K562 (cell line): ENCODE data around the gene GPX5. TPM values are rescaled to one million over a fixed set of nuclear protein-coding genes. Genes with fewer than 3 reads are reported as not detected.

Experiments
- ATAC-seq: fragments of 200-7000 bp; cut with Tn5 transposase; 3 replicates; pipeline ENCODE4 v1.9.1; 2020; ENCODE audit warnings: moderate library complexity
- BruUV-seq: library from RNA; stranded (reverse); fragments of 400-500 nt; replicated peaks from 2 replicates; lab custom pipeline; 2021; lab: Mats Ljungman, UMichigan
- CTCF ChIA-PET: fragments of 300-600 bp; formaldehyde crosslinking; extraction: SDS; loops from one replicate; lab custom pipeline; 2021; ENCODE audit warnings: low intra/inter-chr PET ratio; lab: Yijun Ruan, JAX
- POLR2A ChIA-PET: fragments of 300-600, 350-650 bp; sonication (Branson Sonifier 250); formaldehyde crosslinking; extraction: SDS; loops from one replicate; lab custom pipeline; 2021; ENCODE audit warnings: antibody characterized with exemption, inconsistent platforms; lab: Yijun Ruan, JAX
- DNase-seq, 4 experiments: peaks; one replicate each; pipeline versions ENCODE4 v3.0.0 to v3.0.0-alpha.2; 2011 to 2018; ENCODE audit warnings: low spot score in 3 of 4, mixed read lengths in 3 of 4; ENCODE audit errors: extremely low read depth in 1 of 4
- FAIRE-seq: peaks from 2 replicates; lab custom pipeline; 2011; peaks lifted over from hg19 to GRCh38; lab: Jason Lieb, UNC
- H2AFZ ChIP-seq: 2 replicates; pipeline ENCODE4 v1.6.0; 2011; ENCODE audit warnings: low read depth, low read length, control low read depth, inconsistent platforms
- H3K27ac ChIP-seq: fragments of 200-600 bp; 3 replicates; pipeline ENCODE4 v1.8.0; 2011; ENCODE audit warnings: low read depth, mild to moderate bottlenecking, control low read depth, inconsistent platforms, low read length, moderate library complexity, mixed read lengths; ENCODE audit errors: extremely low read depth
- H3K27me3 ChIP-seq, 2 experiments: fragments of 300-600 bp in 1 of 2; 2 replicates in 1 of 2; 3 replicates in 1 of 2; pipeline versions ENCODE4 v1.6.0 to v1.8.0; 2011; ENCODE audit warnings: inconsistent platforms in 2 of 2, low read length in 2 of 2, mild to moderate bottlenecking in 1 of 2, mixed read lengths in 1 of 2, moderate library complexity in 1 of 2; ENCODE audit not compliant: control insufficient read depth in 2 of 2, insufficient read depth in 2 of 2
- H3K36me3 ChIP-seq: fragments of 300-600 bp; 3 replicates; pipeline ENCODE4 v1.8.0; 2011; ENCODE audit warnings: mild to moderate bottlenecking, low read length, inconsistent platforms; ENCODE audit not compliant: control insufficient read depth, insufficient read depth
- H3K4me1 ChIP-seq, 2 experiments: fragments of 200-600 bp in 1 of 2; replicated peaks in 1 of 2; 2 replicates in 1 of 2; 3 replicates in 1 of 2; pipeline versions ENCODE4 v1.5.1 to v1.8.0; 2011; ENCODE audit warnings: inconsistent platforms in 2 of 2, low read length in 2 of 2, mild to moderate bottlenecking in 1 of 2, mixed read lengths in 1 of 2, moderate library complexity in 1 of 2; ENCODE audit not compliant: control insufficient read depth in 2 of 2, insufficient read depth in 2 of 2
- H3K4me2 ChIP-seq: 2 replicates; pipeline ENCODE4 v1.6.1; 2011; ENCODE audit warnings: low read length, control low read depth, inconsistent platforms, mixed read lengths; ENCODE audit not compliant: insufficient read depth
- H3K4me3 ChIP-seq: fragments of 200-600 bp; sonication (generic), shearing (Covaris generic); 2 replicates; pipeline ENCODE4 v1.5.1; 2016; ENCODE audit warnings: control low read depth, inconsistent platforms
- H3K79me2 ChIP-seq: fragments of 200-600 bp; 3 replicates; pipeline ENCODE4 v1.8.0; 2011; ENCODE audit warnings: low read length, inconsistent platforms; ENCODE audit not compliant: control insufficient read depth, insufficient read depth
- H3K9ac ChIP-seq, 2 experiments: 2 replicates each; pipeline versions ENCODE4 v1.6.0 to v1.6.1; 2011; ENCODE audit warnings: low read depth in 2 of 2, low read length in 2 of 2, control low read depth in 1 of 2, inconsistent platforms in 1 of 2, mild to moderate bottlenecking in 1 of 2, mixed read lengths in 1 of 2; ENCODE audit not compliant: insufficient read depth in 1 of 2
- H3K9me1 ChIP-seq: one replicate; pipeline ENCODE4 v1.6.0; 2011; ENCODE audit warnings: inconsistent platforms, mild to moderate bottlenecking, low read length, moderate library complexity; ENCODE audit not compliant: control insufficient read depth, insufficient read depth
- H3K9me3 ChIP-seq: replicated peaks from 2 replicates; pipeline ENCODE4 v1.5.1; 2011; ENCODE audit warnings: low read depth, low read length, inconsistent platforms; ENCODE audit not compliant: control insufficient read depth, insufficient read depth
- H4K20me1 ChIP-seq: replicated peaks from 2 replicates; pipeline ENCODE4 v1.6.1; 2011; ENCODE audit warnings: low read length, inconsistent platforms, mixed read lengths; ENCODE audit not compliant: control insufficient read depth, insufficient read depth
- GATAD2B ChIP-seq: fragments of 450-650 bp; IDR thresholded peaks from 2 replicates; pipeline ENCODE4 v1.6.1; 2017; ENCODE audit warnings: mild to moderate bottlenecking, borderline replicate concordance
- HDAC3 ChIP-seq: fragments of 450-650 bp; IDR thresholded peaks from 2 replicates; pipeline ENCODE4 v1.6.1; 2018; ENCODE audit warnings: borderline replicate concordance, mild to moderate bottlenecking, moderate library complexity; ENCODE audit not compliant: partially characterized antibody
- IRF9 ChIP-seq: fragments of 450-650 bp; IDR thresholded peaks from 2 replicates; pipeline ENCODE4 v1.6.1; 2016; ENCODE audit warnings: missing biosample characterization, missing genetic modification characterization
- NFATC3 ChIP-seq: fragments of 450-650 bp; IDR thresholded peaks from 2 replicates; pipeline ENCODE4 v1.6.1; 2017; ENCODE audit warnings: mild to moderate bottlenecking
- RAD21 ChIP-seq, 2 experiments: fragments of 250-450 bp in 1 of 2; fragments of 450-650 bp in 1 of 2; sonication (Bioruptor Pico) in 1 of 2; formaldehyde crosslinking in 1 of 2; IDR thresholded peaks in 1 of 2; conservative IDR thresholded peaks in 1 of 2; 2 replicates each; pipeline versions ENCODE4 v1.4.0 to v1.8.0; 2020 to 2022; ENCODE audit warnings: mild to moderate bottlenecking in 2 of 2, moderate library complexity in 1 of 2
- RCOR1 ChIP-seq, 2 experiments: IDR thresholded peaks; 2 replicates each; pipeline ENCODE4 v1.6.1; 2012; ENCODE audit warnings: low read depth in 2 of 2, low read length in 2 of 2, borderline replicate concordance in 1 of 2, improper control_type of control experiment in 1 of 2
- ZKSCAN8 ChIP-seq: fragments of 200-800 bp; sonication (Bioruptor generic); IDR thresholded peaks from 2 replicates; pipeline ENCODE4 v1.6.1; 2016; ENCODE audit warnings: missing genetic modification characterization, missing compliant biosample characterization
- ZNF23 ChIP-seq: fragments of 250-450 bp; sonication (Bioruptor Pico); IDR thresholded peaks from 2 replicates; pipeline ENCODE4 v1.4.0; 2020; ENCODE audit warnings: mild to moderate bottlenecking
- ZNF589 ChIP-seq: fragments of 200-800 bp; sonication (Bioruptor generic); IDR thresholded peaks from 2 replicates; pipeline ENCODE4 v1.6.1; 2016; ENCODE audit warnings: low read depth, missing genetic modification characterization, missing compliant biosample characterization
- WGBS: fragments of 100-300 bp; shearing (Covaris generic); methylation state at CpG from one replicate; pipeline ENCODE4 v1.1.6; 2016; ENCODE audit warnings: low coverage, mixed read lengths; ENCODE audit not compliant: insufficient coverage; ENCODE audit errors: missing lambda C conversion rate; 5-methylcytosine and 5-hydroxymethylcytosine counted together
- in situ Hi-C: fragments of 300-500 bp; cut with MboI; formaldehyde crosslinking; loops from 4 replicates; pipeline ENCODE4 v1.15.0; 2018; ENCODE audit warnings: inconsistent platforms, mixed read lengths
- intact Hi-C: fragments of 100-400 bp; cut with micrococcal nuclease; formaldehyde crosslinking; loops from 2 replicates; pipeline ENCODE4 v1.14.2; 2022
- polyA plus RNA-seq, 8 experiments: library from polyadenylated mRNA; depleted of rRNA in 4 of 8; stranded (reverse) in 5 of 8; unstranded in 3 of 8; fragments of >200 nt; fragmentation: Nextera tagmentation in 2 of 8; fragmentation: Illumina TruSeq in 1 of 8; extraction: Ambion mirVana in 2 of 8; extraction: Trizol in 1 of 8; gene quantifications; 2 replicates each; pipeline versions ENCODE4 v1.2.1 to v1.2.3, GENCODE V29; 2011 to 2014; ENCODE audit warnings: inconsistent platforms in 1 of 8, missing spikeins in 1 of 8
- total RNA-seq, 7 experiments: library from RNA; depleted of rRNA in 6 of 7; stranded (reverse); fragments of >200 nt in 6 of 7; fragmentation: Illumina TruSeq in 2 of 7; extraction: Trizol in 2 of 7; gene quantifications; 2 replicates each; pipeline versions ENCODE4 v1.2.1 to v1.2.3, GENCODE V29; 2011 to 2021; ENCODE audit warnings: low replicate concordance in 1 of 7
- TF ChIP-seq, protein P1 (sequence below): IDR thresholded peaks from 2 replicates; pipeline ENCODE4 v1.6.1; 2011; ENCODE audit warnings: borderline replicate concordance, low read depth, mild to moderate bottlenecking, moderate library complexity, low read length; ENCODE audit not compliant: insufficient read depth, poor library complexity, severe bottlenecking

GPX5 gene
- total and polyA plus RNA-seq, 9 of the 15 experiments (the other 6 are each of a cell fraction or from before 2014, with no cell fraction given): 0.07 to 0.18 (median 0.15) TPM; not detected in 6

- TF ChIP-seq RAD21 (CRISPR knock-in tag; conservative IDR thresholded peaks at IDR 0.05 in 1 of 2, IDR thresholded peaks at IDR 0.05 in 1 of 2): 0 out of 4 replicates have a peak, but pooled peaks of 1 of the 2 experiments have one; percentile 3
- TF ChIP-seq NFATC3: no peak
- H4K20me1 ChIP-seq: no peaks in the 10 kb centered on the region
- no peak for DNase-seq
- ChIA-PET CTCF (interaction anchor here (1.0 kb wide), 1 partner anchor 50 kb away, joined by 5 read pairs; no protein-coding TSS in a partner anchor), POLR2A (interaction anchor here (0.6 to 1.0 kb wide), 3 partner anchors 12 to 192 kb away, joined by 3 to 4 read pairs (median 3); no protein-coding TSS in a partner anchor)
- no peaks in the 10 kb centered on the region for H3K9me3 ChIP-seq
- no peaks in the 10 kb centered on the region for H3K79me2 ChIP-seq
- intact Hi-C loops (loop anchor here (1.0 kb wide), 2 partner anchors 52 to 154 kb away; no protein-coding TSS in a partner anchor), in situ Hi-C loops (no loop called here)
- no peak overlapping the region for H3K4me3 ChIP-seq
- no peak for ATAC-seq
- H3K9ac ChIP-seq: no peak overlapping the region
- no peak overlapping the region for H3K27ac ChIP-seq
- WGBS: 22% methylated on average over 1 of the region's 1 CpG
- no peak overlapping the region for H2AFZ ChIP-seq
- no peaks in the 10 kb centered on the region for H3K36me3 ChIP-seq
- peaks cover under 1 to 12% of the 10 kb centered on the region in 2 experiments; a peak in 4 of 5 replicates for H3K4me1 ChIP-seq
- no peaks in the 10 kb centered on the region for H3K9me1 ChIP-seq
- no peaks in the 10 kb centered on the region for H3K27me3 ChIP-seq
- BruUV-seq: no TSS peak
- no peak overlapping the region for H3K4me2 ChIP-seq
- no peak for FAIRE-seq
These were observed 5.1 kb downstream of the GPX5 start for GRCh38 chr6:28530777-28531176.

GRCh38 chr6:28531479-28532128 is 5.9 kb downstream of the GPX5 start:
- CTCF ChIA-PET: interaction anchor here (0.6 to 1.0 kb wide), 2 partner anchors 47 to 49 kb away, joined by 4 to 5 read pairs; no protein-coding TSS in a partner anchor
- intact Hi-C loops: loop anchor here (1.0 kb wide), 2 partner anchors 51 to 153 kb away; no protein-coding TSS in a partner anchor
- WGBS: 18% methylated on average over 7 of the region's 7 CpGs
- no peak for TF ChIP-seq IRF9 (tag)
- TF ChIP-seq GATAD2B: no peak
- no peak for TF ChIP-seq RCOR1 (IDR thresholded peaks at IDR 0.05; ENCODE audit: borderline replicate concordance in 1 of 2, low read depth in 2 of 2, low read length in 2 of 2)
- no peak for TF ChIP-seq HDAC3
- TF ChIP-seq ZNF589 (CRISPR knock-in tag): no peak
- TF ChIP-seq, protein P1, sequence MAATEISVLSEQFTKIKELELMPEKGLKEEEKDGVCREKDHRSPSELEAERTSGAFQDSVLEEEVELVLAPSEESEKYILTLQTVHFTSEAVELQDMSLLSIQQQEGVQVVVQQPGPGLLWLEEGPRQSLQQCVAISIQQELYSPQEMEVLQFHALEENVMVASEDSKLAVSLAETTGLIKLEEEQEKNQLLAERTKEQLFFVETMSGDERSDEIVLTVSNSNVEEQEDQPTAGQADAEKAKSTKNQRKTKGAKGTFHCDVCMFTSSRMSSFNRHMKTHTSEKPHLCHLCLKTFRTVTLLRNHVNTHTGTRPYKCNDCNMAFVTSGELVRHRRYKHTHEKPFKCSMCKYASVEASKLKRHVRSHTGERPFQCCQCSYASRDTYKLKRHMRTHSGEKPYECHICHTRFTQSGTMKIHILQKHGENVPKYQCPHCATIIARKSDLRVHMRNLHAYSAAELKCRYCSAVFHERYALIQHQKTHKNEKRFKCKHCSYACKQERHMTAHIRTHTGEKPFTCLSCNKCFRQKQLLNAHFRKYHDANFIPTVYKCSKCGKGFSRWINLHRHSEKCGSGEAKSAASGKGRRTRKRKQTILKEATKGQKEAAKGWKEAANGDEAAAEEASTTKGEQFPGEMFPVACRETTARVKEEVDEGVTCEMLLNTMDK: no peak
- no peak for TF ChIP-seq ZNF23 (CRISPR knock-in tag)
- TF ChIP-seq ZKSCAN8 (CRISPR knock-in tag): no peak

More at GRCh38 chr6:28531479-28532128, 5.9 kb downstream of the GPX5 start:
- Histone ChIP-seq H4K20me1 (no peaks in the 10 kb centered on the region), H3K79me2 (no peaks in the 10 kb centered on the region), H3K9me3 (no peaks in the 10 kb centered on the region), H3K4me1 (peaks cover 4 to 14% of the 10 kb centered on the region in 2 experiments; a peak in 4 of 5 replicates), H3K4me3 (no peak overlapping the region), H3K27ac (no peak overlapping the region), H3K9me1 (no peaks in the 10 kb centered on the region), H2AFZ (peak overlapping the region; percentile 41), H3K36me3 (no peaks in the 10 kb centered on the region), H3K4me2 (peak overlapping the region; percentile 11; the same call in 1 of the 2 replicates), H3K27me3 (no peaks in the 10 kb centered on the region), H3K9ac (no peak overlapping the region)
- peak in 2 of 4 experiments; percentile 58 to 67 for DNase-seq
- FAIRE-seq: peak; percentile 92
- in situ Hi-C loops: no loop called here
- POLR2A ChIA-PET: interaction anchor here (0.6 kb wide), 2 partner anchors 131 to 193 kb away, joined by 3 read pairs; no protein-coding TSS in a partner anchor
- BruUV-seq: no TSS peak
- peak; percentile 84 for ATAC-seq
